K562 (cell line): ENCODE results near the gene OTUD5. TPM values are rescaled to one million over a fixed set of nuclear protein-coding genes. Genes with fewer than 3 reads are reported as not detected.

Source experiments
- ATAC-seq: fragments of 200-7000 bp; cut with Tn5 transposase; 3 replicates; pipeline ENCODE4 v1.9.1; 2020; ENCODE audit warnings: moderate library complexity
- BruUV-seq: library from RNA; stranded (reverse); fragments of 400-500 nt; replicated peaks from 2 replicates; lab custom pipeline; 2021; lab: Mats Ljungman, UMichigan
- CTCF ChIA-PET: fragments of 300-600 bp; formaldehyde crosslinking; extraction: SDS; loops from one replicate; lab custom pipeline; 2021; ENCODE audit warnings: low intra/inter-chr PET ratio; lab: Yijun Ruan, JAX
- POLR2A ChIA-PET: fragments of 300-600, 350-650 bp; sonication (Branson Sonifier 250); formaldehyde crosslinking; extraction: SDS; loops from one replicate; lab custom pipeline; 2021; ENCODE audit warnings: antibody characterized with exemption, inconsistent platforms; lab: Yijun Ruan, JAX
- DNase-seq, 4 experiments: peaks; one replicate each; pipeline versions ENCODE4 v3.0.0 to v3.0.0-alpha.2; 2011 to 2018; ENCODE audit warnings: low spot score in 3 of 4, mixed read lengths in 3 of 4; ENCODE audit errors: extremely low read depth in 1 of 4
- FAIRE-seq: peaks from 2 replicates; lab custom pipeline; 2011; peaks lifted over from hg19 to GRCh38; lab: Jason Lieb, UNC
- H2AFZ ChIP-seq: 2 replicates; pipeline ENCODE4 v1.6.0; 2011; ENCODE audit warnings: low read depth, low read length, control low read depth, inconsistent platforms
- H3K27ac ChIP-seq: fragments of 200-600 bp; 3 replicates; pipeline ENCODE4 v1.8.0; 2011; ENCODE audit warnings: low read depth, mild to moderate bottlenecking, control low read depth, inconsistent platforms, low read length, moderate library complexity, mixed read lengths; ENCODE audit errors: extremely low read depth
- H3K27me3 ChIP-seq, 2 experiments: fragments of 300-600 bp in 1 of 2; 2 replicates in 1 of 2; 3 replicates in 1 of 2; pipeline versions ENCODE4 v1.6.0 to v1.8.0; 2011; ENCODE audit warnings: inconsistent platforms in 2 of 2, low read length in 2 of 2, mild to moderate bottlenecking in 1 of 2, mixed read lengths in 1 of 2, moderate library complexity in 1 of 2; ENCODE audit not compliant: control insufficient read depth in 2 of 2, insufficient read depth in 2 of 2
- H3K36me3 ChIP-seq: fragments of 300-600 bp; 3 replicates; pipeline ENCODE4 v1.8.0; 2011; ENCODE audit warnings: mild to moderate bottlenecking, low read length, inconsistent platforms; ENCODE audit not compliant: control insufficient read depth, insufficient read depth
- H3K4me1 ChIP-seq, 2 experiments: fragments of 200-600 bp in 1 of 2; replicated peaks in 1 of 2; 2 replicates in 1 of 2; 3 replicates in 1 of 2; pipeline versions ENCODE4 v1.5.1 to v1.8.0; 2011; ENCODE audit warnings: inconsistent platforms in 2 of 2, low read length in 2 of 2, mild to moderate bottlenecking in 1 of 2, mixed read lengths in 1 of 2, moderate library complexity in 1 of 2; ENCODE audit not compliant: control insufficient read depth in 2 of 2, insufficient read depth in 2 of 2
- H3K4me2 ChIP-seq: 2 replicates; pipeline ENCODE4 v1.6.1; 2011; ENCODE audit warnings: low read length, control low read depth, inconsistent platforms, mixed read lengths; ENCODE audit not compliant: insufficient read depth
- H3K4me3 ChIP-seq: fragments of 200-600 bp; sonication (generic), shearing (Covaris generic); 2 replicates; pipeline ENCODE4 v1.5.1; 2016; ENCODE audit warnings: control low read depth, inconsistent platforms
- H3K79me2 ChIP-seq: fragments of 200-600 bp; 3 replicates; pipeline ENCODE4 v1.8.0; 2011; ENCODE audit warnings: low read length, inconsistent platforms; ENCODE audit not compliant: control insufficient read depth, insufficient read depth
- H3K9ac ChIP-seq, 2 experiments: 2 replicates each; pipeline versions ENCODE4 v1.6.0 to v1.6.1; 2011; ENCODE audit warnings: low read depth in 2 of 2, low read length in 2 of 2, control low read depth in 1 of 2, inconsistent platforms in 1 of 2, mild to moderate bottlenecking in 1 of 2, mixed read lengths in 1 of 2; ENCODE audit not compliant: insufficient read depth in 1 of 2
- H3K9me1 ChIP-seq: one replicate; pipeline ENCODE4 v1.6.0; 2011; ENCODE audit warnings: inconsistent platforms, mild to moderate bottlenecking, low read length, moderate library complexity; ENCODE audit not compliant: control insufficient read depth, insufficient read depth
- H3K9me3 ChIP-seq: replicated peaks from 2 replicates; pipeline ENCODE4 v1.5.1; 2011; ENCODE audit warnings: low read depth, low read length, inconsistent platforms; ENCODE audit not compliant: control insufficient read depth, insufficient read depth
- H4K20me1 ChIP-seq: replicated peaks from 2 replicates; pipeline ENCODE4 v1.6.1; 2011; ENCODE audit warnings: low read length, inconsistent platforms, mixed read lengths; ENCODE audit not compliant: control insufficient read depth, insufficient read depth
- CBX3 ChIP-seq, 2 experiments: IDR thresholded peaks; 1 replicate in 1 of 2; 2 replicates in 1 of 2; pipeline ENCODE4 v1.6.1; 2012; ENCODE audit warnings: inconsistent platforms in 2 of 2, low read length in 2 of 2, borderline replicate concordance in 1 of 2, control low read depth in 1 of 2
- CCAR2 ChIP-seq: fragments of 200-400 bp; formaldehyde crosslinking; IDR thresholded peaks from 2 replicates; pipeline ENCODE4 v1.6.1; 2017; ENCODE audit warnings: mild to moderate bottlenecking, low read depth, low read length
- HDAC3 ChIP-seq: fragments of 450-650 bp; IDR thresholded peaks from 2 replicates; pipeline ENCODE4 v1.6.1; 2018; ENCODE audit warnings: borderline replicate concordance, mild to moderate bottlenecking, moderate library complexity; ENCODE audit not compliant: partially characterized antibody
- MEF2A ChIP-seq: IDR thresholded peaks from 2 replicates; pipeline ENCODE4 v1.6.1; 2011; ENCODE audit warnings: low read depth, mild to moderate bottlenecking, low read length, moderate library complexity; ENCODE audit not compliant: control insufficient read depth
- NR2C2 ChIP-seq, 2 experiments: fragments of 200-800 bp in 1 of 2; sonication (Bioruptor generic) in 1 of 2; sonication (generic) in 1 of 2; formaldehyde crosslinking in 1 of 2; IDR thresholded peaks; 2 replicates each; pipeline versions ENCODE4 v1.6.1 to v1.8.0; 2016 to 2022; ENCODE audit warnings: mild to moderate bottlenecking in 1 of 2, missing compliant biosample characterization in 1 of 2, missing genetic modification characterization in 1 of 2, missing genetic modification reagents in 1 of 2
- PRMT5 ChIP-seq: sonication (generic); formaldehyde crosslinking; IDR thresholded peaks from 2 replicates; pipeline ENCODE4 v1.5.0; 2020; ENCODE audit warnings: missing genetic modification reagents
- RBM17 ChIP-seq: fragments of 200-400 bp; formaldehyde crosslinking; IDR thresholded peaks from 2 replicates; pipeline ENCODE4 v1.6.1; 2017; ENCODE audit warnings: low read depth, mild to moderate bottlenecking, low read length, borderline replicate concordance
- SUPT5H ChIP-seq: fragments of 450-650 bp; IDR thresholded peaks from 2 replicates; pipeline ENCODE4 v1.6.1; 2016
- TAF7 ChIP-seq: fragments of 450-650 bp; IDR thresholded peaks from 2 replicates; pipeline ENCODE4 v1.6.1; 2016; ENCODE audit warnings: missing genetic modification characterization, missing compliant biosample characterization
- TBL1XR1 ChIP-seq, 2 experiments: IDR thresholded peaks; 2 replicates each; pipeline ENCODE4 v1.6.1; 2012; ENCODE audit warnings: improper control_type of control experiment in 2 of 2, low read length in 2 of 2, mild to moderate bottlenecking in 1 of 2
- TCF3 ChIP-seq: sonication (generic); formaldehyde crosslinking; IDR thresholded peaks from 2 replicates; pipeline ENCODE4 v1.4.0; 2020; ENCODE audit warnings: mild to moderate bottlenecking, missing genetic modification reagents
- ZNF384 ChIP-seq: IDR thresholded peaks from 2 replicates; pipeline ENCODE4 v1.6.1; 2012; ENCODE audit warnings: low read depth, low read length, improper control_type of control experiment
- ZNF431 ChIP-seq: sonication (generic); formaldehyde crosslinking; IDR thresholded peaks from 2 replicates; pipeline ENCODE4 v1.8.0; 2022; ENCODE audit warnings: mild to moderate bottlenecking, missing genetic modification reagents
- WGBS: fragments of 100-300 bp; shearing (Covaris generic); methylation state at CpG from one replicate; pipeline ENCODE4 v1.1.6; 2016; ENCODE audit warnings: low coverage, mixed read lengths; ENCODE audit not compliant: insufficient coverage; ENCODE audit errors: missing lambda C conversion rate; 5-methylcytosine and 5-hydroxymethylcytosine counted together
- in situ Hi-C: fragments of 300-500 bp; cut with MboI; formaldehyde crosslinking; loops from 4 replicates; pipeline ENCODE4 v1.15.0; 2018; ENCODE audit warnings: inconsistent platforms, mixed read lengths
- intact Hi-C: fragments of 100-400 bp; cut with micrococcal nuclease; formaldehyde crosslinking; loops from 2 replicates; pipeline ENCODE4 v1.14.2; 2022
- polyA plus RNA-seq, 8 experiments: library from polyadenylated mRNA; depleted of rRNA in 4 of 8; stranded (reverse) in 5 of 8; unstranded in 3 of 8; fragments of >200 nt; fragmentation: Nextera tagmentation in 2 of 8; fragmentation: Illumina TruSeq in 1 of 8; extraction: Ambion mirVana in 2 of 8; extraction: Trizol in 1 of 8; gene quantifications; 2 replicates each; pipeline versions ENCODE4 v1.2.1 to v1.2.3, GENCODE V29; 2011 to 2014; ENCODE audit warnings: inconsistent platforms in 1 of 8, missing spikeins in 1 of 8
- total RNA-seq, 7 experiments: library from RNA; depleted of rRNA in 6 of 7; stranded (reverse); fragments of >200 nt in 6 of 7; fragmentation: Illumina TruSeq in 2 of 7; extraction: Trizol in 2 of 7; gene quantifications; 2 replicates each; pipeline versions ENCODE4 v1.2.1 to v1.2.3, GENCODE V29; 2011 to 2021; ENCODE audit warnings: low replicate concordance in 1 of 7
- TF ChIP-seq, protein P1 (sequence below): fragments of 250-450 bp; sonication (Bioruptor Pico); IDR thresholded peaks from 2 replicates; pipeline ENCODE4 v1.8.0; 2022; ENCODE audit warnings: moderate library complexity, mild to moderate bottlenecking, inconsistent platforms

Gene OTUD5
- total and polyA plus RNA-seq, 9 of the 15 experiments (the other 6 are each of a cell fraction or from before 2014, with no cell fraction given), result 3.6 to 102 (median 59.0) TPM

DNA sequence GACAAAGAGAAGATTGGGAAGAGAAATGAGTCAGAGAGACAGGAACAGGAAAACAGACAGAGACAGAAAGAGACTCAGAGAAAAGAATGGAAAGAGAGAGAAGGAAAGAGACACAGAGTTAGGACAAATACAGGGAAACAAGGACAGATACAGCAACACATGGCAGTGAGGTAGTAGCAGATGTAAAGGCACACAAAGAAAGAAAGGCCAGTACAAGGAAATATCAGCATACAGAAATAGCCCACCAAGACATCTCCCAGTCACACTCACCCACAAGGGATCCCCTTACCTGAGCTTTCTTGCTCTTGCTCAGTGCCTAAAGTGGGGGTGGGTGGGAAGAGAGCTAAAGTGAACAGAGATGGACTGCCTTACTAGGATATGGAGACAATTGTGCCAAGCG is 40.5 kb upstream of the OTUD5 start (continued):
- TF ChIP-seq SUPT5H (no peak), ZNF384 (no peak), PRMT5 (CRISPR knock-in tag) (no peak), HDAC3 (no peak), TAF7 (tag) (no peak)
- TF ChIP-seq, protein P1, sequence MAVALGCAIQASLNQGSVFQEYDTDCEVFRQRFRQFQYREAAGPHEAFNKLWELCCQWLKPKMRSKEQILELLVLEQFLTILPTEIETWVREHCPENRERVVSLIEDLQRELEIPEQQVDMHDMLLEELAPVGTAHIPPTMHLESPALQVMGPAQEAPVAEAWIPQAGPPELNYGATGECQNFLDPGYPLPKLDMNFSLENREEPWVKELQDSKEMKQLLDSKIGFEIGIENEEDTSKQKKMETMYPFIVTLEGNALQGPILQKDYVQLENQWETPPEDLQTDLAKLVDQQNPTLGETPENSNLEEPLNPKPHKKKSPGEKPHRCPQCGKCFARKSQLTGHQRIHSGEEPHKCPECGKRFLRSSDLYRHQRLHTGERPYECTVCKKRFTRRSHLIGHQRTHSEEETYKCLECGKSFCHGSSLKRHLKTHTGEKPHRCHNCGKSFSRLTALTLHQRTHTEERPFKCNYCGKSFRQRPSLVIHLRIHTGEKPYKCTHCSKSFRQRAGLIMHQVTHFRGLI (CRISPR knock-in tag), result no peak

DNA sequence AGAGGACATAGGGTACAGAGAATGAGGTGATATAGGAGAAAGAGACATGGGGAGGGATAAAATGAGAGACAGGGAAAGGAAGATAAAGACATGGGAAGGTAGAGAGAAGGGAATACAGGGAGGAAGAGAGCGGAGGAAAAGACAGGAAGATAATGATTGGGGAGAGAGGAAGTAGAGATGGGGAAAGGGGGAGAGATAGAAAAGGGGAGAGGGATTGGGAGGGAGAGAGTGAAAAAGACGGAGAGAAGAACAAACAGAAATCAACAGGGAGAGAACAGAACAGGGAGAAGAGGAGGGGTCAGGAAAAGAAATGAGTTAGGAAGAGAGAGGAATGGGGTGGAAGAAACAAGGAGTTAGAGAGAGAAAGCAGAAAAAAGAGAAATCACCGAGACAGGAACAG is 40.0 kb upstream of the OTUD5 start:
- no peak overlapping the region for H3K27ac ChIP-seq
- no peaks in the 10 kb centered on the region for H3K9me3 ChIP-seq
- peaks cover 18% of the 10 kb centered on the region for H3K79me2 ChIP-seq
- DNase-seq, result no peak
- WGBS, result 80% methylated on average over 1 of the region's 3 CpGs
- no peak overlapping the region for H3K4me3 ChIP-seq
- H3K9me1 ChIP-seq, result no peaks in the 10 kb centered on the region
- no peak overlapping the region for H2AFZ ChIP-seq
- in situ Hi-C loops, result no loop called here
- no TSS peak for BruUV-seq
- no peak for ATAC-seq
- ChIA-PET CTCF (no interaction called here), POLR2A (no interaction called here)
- FAIRE-seq, result no peak
- H3K9ac ChIP-seq, result no peak overlapping the region
- H3K4me1 ChIP-seq, result peaks cover 0 to 3% of the 10 kb centered on the region in 2 experiments; a peak in 2 of 5 replicates
- no peak overlapping the region for H3K4me2 ChIP-seq
- no peaks in the 10 kb centered on the region for H4K20me1 ChIP-seq
- peaks cover 48% of the 10 kb centered on the region; the same call in 2 of the 3 replicates for H3K36me3 ChIP-seq
- H3K27me3 ChIP-seq, result no peaks in the 10 kb centered on the region
- intact Hi-C loops, result no loop called here
- TF ChIP-seq ZNF431 (CRISPR knock-in tag) (no peak), NR2C2 (CRISPR knock-in tag; IDR thresholded peaks at IDR 0.05) (no peak), NR2C2 (tag; IDR thresholded peaks at IDR 0.05) (no peak), TBL1XR1 (IDR thresholded peaks at IDR 0.05; ENCODE audit: low read length in 2 of 2) (no peak), MEF2A (no peak), RBM17 (no peak), CBX3 (IDR thresholded peaks at IDR 0.05; ENCODE audit: borderline replicate concordance in 1 of 2, low read length in 2 of 2) (no peak), CCAR2 (no peak), TCF3 (CRISPR knock-in tag) (no peak)
